ENCODE measurements around the gene MVK.

Gene MVK

DNA sequence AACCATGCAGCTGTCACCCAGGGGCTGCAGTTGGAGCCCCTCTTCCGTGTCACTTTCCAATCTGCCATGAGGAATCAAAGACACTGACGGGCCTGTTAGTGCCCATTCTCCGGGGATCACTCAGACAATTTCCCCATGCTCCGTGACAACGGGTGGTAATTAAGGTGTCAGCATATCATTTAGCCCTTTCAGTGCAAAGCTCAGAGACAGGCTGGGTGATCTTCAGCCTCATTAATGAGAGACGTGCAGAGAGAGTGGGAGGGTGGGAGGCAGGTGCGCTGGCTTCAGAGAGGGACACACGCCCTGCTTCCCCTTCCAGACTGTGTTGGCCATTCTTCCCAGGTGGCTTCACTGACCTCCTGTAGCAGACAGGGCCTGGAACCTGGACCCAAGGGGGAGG is 58.7 kb downstream of the MVK start:
- DNase-seq (ENCODE audit: low read depth), result no peak

DNA sequence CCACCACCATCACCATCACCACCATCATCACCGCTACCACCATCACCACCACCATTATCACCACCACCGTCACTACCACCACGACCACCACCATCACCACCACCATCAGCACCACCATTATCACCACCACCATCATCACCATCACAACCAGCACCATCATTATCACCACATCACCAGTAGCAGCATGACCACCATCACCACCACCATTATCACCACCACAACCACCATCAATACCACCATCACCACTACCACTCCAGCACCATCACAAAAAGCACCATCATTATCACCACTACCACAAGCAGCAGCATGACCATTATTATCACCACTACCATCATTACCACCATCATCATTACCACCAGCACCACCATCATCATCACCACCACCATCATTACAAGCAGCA is 62.1 kb downstream of the MVK start:
- DNase-seq (ENCODE audit: low read depth), result no peak

DNA sequence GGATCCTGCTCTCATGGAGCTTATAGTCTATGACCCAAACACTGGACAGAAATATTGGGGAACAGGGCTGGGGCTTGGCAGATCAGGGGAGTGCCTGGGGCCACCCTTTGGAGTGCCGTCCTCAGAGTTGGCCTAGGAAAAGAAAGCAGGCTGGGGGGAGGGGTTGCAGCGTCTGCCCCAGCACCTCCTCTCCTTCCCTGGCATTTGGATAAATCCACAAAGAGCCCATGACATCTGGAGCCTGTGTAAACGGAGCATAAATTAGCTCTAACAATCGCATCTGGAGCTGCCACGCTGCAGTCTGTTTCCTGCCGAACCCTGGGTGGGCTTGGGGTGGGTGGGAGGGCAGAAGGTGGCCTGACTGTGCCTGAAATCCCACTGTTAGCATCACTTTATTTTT is 63.8 kb downstream of the MVK start:
- no peak for DNase-seq (ENCODE audit: low read depth)

DNA sequence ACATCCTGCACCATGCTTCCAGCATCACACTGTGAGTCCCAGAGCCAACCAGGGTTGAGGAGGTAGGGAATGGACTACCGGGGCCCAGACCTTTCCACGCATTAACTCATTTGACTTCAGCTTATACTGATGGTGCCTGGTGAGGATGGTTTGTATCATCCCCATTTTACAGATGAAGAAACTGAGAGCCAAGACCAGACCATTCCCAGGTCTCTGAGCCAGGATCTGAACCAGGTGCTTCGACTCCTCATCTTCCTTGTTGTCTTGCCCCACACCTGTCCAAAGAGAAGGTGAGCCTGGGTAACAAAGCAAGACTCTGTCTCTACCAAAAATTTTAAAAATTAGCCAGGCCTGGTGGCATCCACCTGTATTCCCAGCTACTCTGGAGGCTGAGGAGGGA is 64.4 kb downstream of the MVK start:
- DNase-seq (ENCODE audit: low read depth), result no peak

DNA sequence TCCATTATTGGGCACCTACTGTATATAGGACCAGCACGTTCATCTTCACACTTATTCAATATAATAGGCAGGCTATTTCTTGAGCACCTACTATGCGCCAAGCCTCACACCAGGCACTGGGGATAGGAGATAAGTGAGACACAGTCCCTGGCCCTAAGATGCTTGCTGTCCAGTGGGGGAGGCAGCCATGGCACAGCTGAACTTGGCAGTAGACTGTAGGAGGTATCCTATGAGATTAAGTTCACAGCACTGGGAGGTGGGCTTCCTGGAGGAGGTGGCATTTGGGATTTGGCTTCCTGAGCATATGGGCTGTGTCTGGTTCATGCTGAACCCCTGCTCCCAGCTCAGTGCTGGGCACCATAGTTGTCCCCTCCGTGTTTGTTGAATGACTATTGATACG is 65.1 kb downstream of the MVK start:
- DNase-seq (ENCODE audit: low read depth), result no peak

DNA sequence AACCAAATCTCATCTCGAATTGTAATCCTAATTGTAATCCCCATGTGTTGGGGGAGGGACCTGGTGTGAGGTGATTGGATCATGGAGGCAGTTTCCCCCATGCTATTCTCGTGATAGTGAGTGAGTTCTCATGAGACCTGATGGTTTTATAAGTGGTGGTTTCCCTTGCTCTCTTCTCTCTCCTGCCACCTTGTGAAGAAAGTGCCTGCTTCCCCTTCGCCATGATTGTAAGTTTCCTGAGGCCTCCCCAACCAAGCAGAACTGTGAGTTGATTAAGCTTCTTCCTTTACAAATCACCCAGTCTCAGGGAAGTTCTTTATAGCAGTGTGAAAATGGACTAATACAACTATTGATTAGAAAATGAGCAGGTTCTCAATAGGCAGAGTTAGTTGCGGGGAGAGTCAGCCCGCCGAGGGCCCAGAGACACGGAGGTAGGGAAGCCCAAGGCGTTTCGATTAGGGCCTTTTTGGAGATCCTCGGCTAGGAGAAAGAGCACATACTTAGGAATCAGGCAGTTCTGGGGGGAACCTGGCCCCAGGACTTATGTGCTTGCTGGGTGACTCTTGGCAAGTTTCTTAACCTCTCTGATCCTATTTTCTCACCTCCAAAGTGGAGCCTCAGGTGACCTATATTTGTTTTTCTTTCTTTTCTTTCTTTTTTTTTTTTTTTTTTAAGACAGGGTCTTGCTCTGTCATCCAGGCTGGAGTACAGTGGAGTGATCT is 65.7 kb downstream of the MVK start:
- no peak for DNase-seq (ENCODE audit: low read depth)

DNA sequence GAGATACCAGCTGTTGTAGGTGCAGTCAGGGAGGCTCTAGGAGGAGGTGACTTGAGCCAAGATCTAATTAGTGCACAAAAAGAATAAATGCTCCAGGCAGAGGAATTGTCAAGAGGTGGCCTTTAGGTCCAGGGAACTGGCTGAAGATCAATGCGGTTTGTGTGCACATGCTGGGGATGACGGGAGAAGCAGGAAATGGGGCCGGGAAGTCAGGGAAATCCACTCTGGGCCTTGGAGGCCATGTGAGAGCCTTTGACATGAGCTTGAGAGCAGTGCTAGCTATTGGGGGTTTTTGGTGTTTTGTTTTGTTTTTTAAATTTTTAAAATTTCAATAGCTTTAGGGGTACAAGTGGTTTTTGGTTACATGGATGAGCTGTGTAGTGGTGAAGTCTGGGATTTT is 67.4 kb downstream of the MVK start:
- no peak for DNase-seq (ENCODE audit: low read depth)

DNA sequence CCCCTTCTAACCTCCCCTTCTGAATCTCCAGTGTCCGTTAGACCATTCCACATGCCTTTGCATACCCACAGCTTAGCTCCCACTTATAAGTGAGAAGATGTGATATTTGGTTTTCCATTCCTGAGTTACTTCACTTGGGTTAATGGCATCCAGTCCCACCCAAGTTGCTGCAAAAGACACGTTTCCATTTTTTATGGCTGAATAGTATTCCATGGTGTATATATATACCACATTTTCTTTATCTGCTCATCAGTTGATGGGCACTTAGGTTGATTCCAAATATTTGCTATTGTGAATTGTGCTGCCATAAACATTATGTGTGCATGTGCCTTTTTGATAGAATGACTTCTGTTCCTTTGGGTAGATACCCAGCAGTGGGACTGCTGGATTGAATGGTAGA is 67.8 kb downstream of the MVK start:
- no peak for DNase-seq (ENCODE audit: low read depth)

DNA sequence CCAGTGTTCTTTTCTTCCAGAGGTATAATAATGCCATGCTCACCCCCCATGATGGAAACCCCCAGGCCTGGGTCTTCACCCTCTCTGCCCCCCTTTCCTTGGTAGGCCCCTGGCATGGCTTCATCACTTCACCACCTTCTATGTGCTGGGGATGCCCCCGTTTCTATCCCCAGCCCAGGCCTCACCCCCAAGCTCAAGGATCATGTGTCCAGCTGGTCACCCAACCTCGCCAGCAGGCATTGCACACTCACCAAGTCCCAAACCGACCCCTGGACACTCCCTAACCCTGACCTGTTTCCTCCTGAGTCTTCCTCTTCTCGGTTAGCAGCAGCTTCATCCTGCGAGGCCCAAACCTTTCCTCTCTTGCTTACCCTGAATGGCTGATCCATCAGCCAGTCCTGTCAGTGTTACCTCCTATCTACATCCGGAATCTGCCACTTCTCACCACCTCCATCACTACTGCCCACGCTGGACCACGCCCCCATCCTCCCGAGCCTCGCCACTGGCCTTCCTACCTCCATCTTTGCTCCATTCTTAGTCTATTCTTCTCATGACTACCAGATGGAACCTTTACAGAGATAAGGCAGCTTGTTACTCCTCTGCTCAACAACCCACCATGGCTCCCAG is 69.0 kb downstream of the MVK start:
- no peak for DNase-seq (ENCODE audit: low read depth)

DNA sequence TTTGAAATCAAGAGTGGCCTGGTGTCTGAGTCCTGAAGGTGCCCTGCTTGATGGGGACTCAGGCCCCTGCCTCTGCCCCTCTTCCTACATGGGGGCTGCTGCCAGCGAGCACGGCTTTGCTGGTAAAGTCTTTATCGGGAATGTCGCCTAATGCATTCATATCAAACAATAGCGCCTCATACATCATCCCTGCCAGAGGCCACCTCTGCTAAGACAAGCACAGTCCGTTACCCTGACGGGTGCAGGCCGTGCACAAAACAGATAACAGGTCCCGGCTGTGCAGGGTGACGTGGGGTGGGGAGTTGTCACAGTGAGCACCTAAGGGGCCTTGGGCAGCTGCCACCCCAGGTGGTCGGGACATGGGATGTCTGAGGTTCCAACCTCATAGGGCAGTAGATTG is 71.6 kb downstream of the MVK start:
- no peak for DNase-seq (ENCODE audit: low read depth)

DNA sequence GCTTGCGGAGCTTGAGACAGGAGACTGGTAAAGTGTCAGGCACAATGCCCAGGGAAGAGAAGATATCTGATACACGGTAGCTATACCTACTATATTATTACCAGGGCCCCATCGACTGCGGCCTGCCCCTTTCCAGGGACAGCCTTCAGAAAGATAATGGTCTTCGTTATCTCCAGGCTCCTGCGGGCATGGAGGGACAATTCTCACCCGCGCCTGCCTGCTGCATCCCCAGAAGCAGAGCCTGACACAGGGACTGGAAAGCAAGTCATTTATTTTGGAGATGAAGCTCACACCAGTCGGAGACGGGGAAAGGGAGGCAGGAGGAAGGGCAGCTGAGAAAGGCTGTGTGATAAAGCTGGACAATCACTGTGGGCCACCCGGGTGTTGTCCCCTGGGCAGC is 72.1 kb downstream of the MVK start:
- no peak for DNase-seq (ENCODE audit: low read depth)

All from activated T-cell treated with anti-CD3 and anti-CD28 coated beads for 24 hours (primary cell).